Fibroblast of skin of back (primary cell): Measurements from ENCODE around the gene ZNF425. TPM values are rescaled to one million over a fixed set of nuclear protein-coding genes. Genes with fewer than 3 reads are reported as not detected.
A peak's percentile ranks its signal among the peaks of the same experiment; 100 is the strongest.
"Not testable (repeated sequence)": the region's sequence is repeated elsewhere in the genome, so short reads cannot be mapped to it uniquely, and the experiment has no call there.

Source experiments
- DNase-seq: peaks from one replicate; pipeline ENCODE4 v3.0.0-alpha.2; 2013
- polyA plus RNA-seq, 2 experiments: library from polyadenylated mRNA; unstranded; fragments of 120-200 nt; gene quantifications; one replicate each; pipeline ENCODE4 v1.2.1, GENCODE V29; 2013; ENCODE audit not compliant: insufficient read length in 2 of 2

The ZNF425 gene
- polyA plus RNA-seq (2013, experiment 1 of 2; ENCODE audit: insufficient read length): 1.6 TPM
- polyA plus RNA-seq (2013, experiment 2 of 2; ENCODE audit: insufficient read length): 1.5 TPM

GRCh38 chr7:149125863-149126661 lies at the start of gene ZNF425:
TSS of gene ZNF425 (minus strand) at chr7:149126324. CDS start at chr7:149126213, 111 bp downstream.
- peak; percentile 89 for DNase-seq

- no peak for DNase-seq
Measured at GRCh38 chr7:149175150-149175549, 49.0 kb upstream of the ZNF425 start.

- no peak for DNase-seq
Measured at GRCh38 chr7:149172534-149172920, 46.4 kb upstream of the ZNF425 start.

- no peak for DNase-seq
Measured at GRCh38 chr7:149171892-149172533, 45.9 kb upstream of the ZNF425 start.

- DNase-seq: no peak
Measured at GRCh38 chr7:149166630-149167352, 40.7 kb upstream of the ZNF425 start.

GRCh38 chr7:149166142-149166541 lies 40.0 kb upstream of the ZNF425 start:
- DNase-seq: no peak

- peak; percentile 53 for DNase-seq
Measured at GRCh38 chr7:149161241-149161848, 35.2 kb upstream of the ZNF425 start.

GRCh38 chr7:149156898-149157297 lies 30.8 kb upstream of the ZNF425 start:
- no peak for DNase-seq

- DNase-seq: no peak
Measured at GRCh38 chr7:149154056-149154455, 27.9 kb upstream of the ZNF425 start.

- no peak for DNase-seq
Measured at GRCh38 chr7:149153346-149153745, 27.2 kb upstream of the ZNF425 start.

GRCh38 chr7:149150981-149151380 lies 24.9 kb upstream of the ZNF425 start:
- no peak for DNase-seq

GRCh38 chr7:149147752-149148653 lies 21.9 kb upstream of the ZNF425 start:
- DNase-seq: peak; percentile 60

- peak; percentile 79 for DNase-seq
Measured at GRCh38 chr7:149147072-149147751, 21.1 kb upstream of the ZNF425 start, which contains the start of gene ZNF398. TSS of gene ZNF398 (plus strand) at chr7:149147453. CDS start at chr7:149147743, 290 bp downstream.

- no peak for DNase-seq
Measured at GRCh38 chr7:149145031-149145845, 19.1 kb upstream of the ZNF425 start.

GRCh38 chr7:149144436-149144922 lies 18.4 kb upstream of the ZNF425 start:
- DNase-seq: not testable (repeated sequence)

- DNase-seq: no peak
Measured at GRCh38 chr7:149141893-149142292, 15.8 kb upstream of the ZNF425 start.

- no peak for DNase-seq
Measured at GRCh38 chr7:149140831-149141230, 14.7 kb upstream of the ZNF425 start.

GRCh38 chr7:149136118-149136517 lies 10.0 kb upstream of the ZNF425 start:
- no peak for DNase-seq

GRCh38 chr7:149133028-149133710 lies 7.0 kb upstream of the ZNF425 start:
- DNase-seq: no peak
